GM21825 (cell line): ENCODE measurements around the gene BCR.

Source experiments
- ATAC-seq: cut with Tn5 transposase; IDR thresholded peaks from one replicate; pipeline ENCODE4 v1.9.1; 2021; ENCODE audit warnings: mild to moderate bottlenecking, moderate library complexity; ENCODE audit not compliant: unreplicated experiment

Gene BCR

DNA sequence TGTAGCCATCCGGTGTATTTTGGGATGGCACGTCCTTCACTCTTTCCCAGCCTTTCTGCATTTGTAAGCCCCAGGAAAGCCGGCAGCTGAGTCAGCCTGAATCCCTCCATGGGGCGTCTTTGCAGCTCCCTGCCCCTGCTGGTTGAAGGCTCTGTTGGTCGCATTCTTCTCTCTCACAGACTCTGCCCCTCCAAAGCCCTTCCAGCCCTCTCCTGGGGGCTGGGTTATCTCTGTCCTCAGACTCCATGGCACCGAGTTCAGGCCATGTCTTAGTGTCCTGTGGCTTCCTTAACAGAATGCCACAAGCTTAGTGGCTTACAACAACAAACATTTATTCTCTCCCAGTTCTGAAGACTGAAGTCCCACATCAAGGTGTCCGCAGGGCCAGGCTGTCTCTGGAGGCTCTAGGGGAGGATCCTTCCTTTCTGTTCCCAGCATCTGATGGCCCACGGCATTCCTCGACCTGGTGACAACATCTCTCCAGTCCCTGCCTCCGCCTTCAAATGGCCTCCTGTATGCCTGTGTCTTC, 62.2 kb downstream of the BCR start:
- ATAC-seq = no peak

- no peak for ATAC-seq
These were observed 62.8 kb downstream of the BCR start for GRCh38 chr22:23243006-23243573.

DNA sequence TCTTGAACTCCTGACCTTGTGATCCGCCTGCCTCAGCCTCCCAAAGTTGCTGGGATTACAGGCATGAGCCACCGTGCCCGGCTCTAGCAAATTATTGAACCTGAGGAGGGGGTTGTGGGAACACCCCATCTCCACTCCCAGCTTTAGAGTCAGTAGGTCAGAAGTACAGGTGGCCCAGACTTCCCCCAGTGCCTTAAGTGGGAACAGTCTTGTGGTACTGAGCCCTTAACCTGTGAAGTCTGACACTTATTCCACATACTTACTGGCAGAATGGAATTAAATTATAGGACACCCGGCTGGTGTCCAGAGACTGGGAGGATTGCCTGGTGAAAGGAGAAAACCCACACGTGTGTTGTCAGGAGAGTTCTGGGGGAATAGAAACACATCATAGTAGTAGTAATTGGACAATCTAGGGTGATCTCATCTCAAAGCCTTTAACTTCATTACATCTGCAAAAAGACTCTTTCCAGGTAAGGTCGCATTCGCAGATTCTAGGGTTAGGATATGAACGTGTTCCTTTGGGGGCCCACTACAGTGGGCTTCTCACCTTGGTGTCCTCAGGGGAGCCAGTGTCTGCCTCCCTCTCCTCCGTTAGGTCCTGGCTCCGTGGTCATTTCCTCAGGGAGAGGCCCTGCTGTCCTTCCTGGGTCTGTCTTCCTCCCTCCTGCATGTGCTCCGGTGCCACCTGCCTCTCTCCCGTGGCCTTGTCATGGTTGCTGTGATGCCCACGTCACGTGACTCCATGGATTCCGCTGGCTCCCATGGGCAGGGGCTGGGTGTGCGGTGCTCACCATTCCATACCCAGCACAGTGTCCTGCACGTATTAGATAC, 63.8 kb downstream of the BCR start:
- no peak for ATAC-seq

GRCh38 chr22:23244690-23245044, 64.4 kb downstream of the BCR start:
- ATAC-seq = no peak

- no peak for ATAC-seq
These were observed 64.9 kb downstream of the BCR start for GRCh38 chr22:23245045-23245798.

GRCh38 chr22:23245799-23246136, 65.5 kb downstream of the BCR start:
- ATAC-seq = no peak

DNA sequence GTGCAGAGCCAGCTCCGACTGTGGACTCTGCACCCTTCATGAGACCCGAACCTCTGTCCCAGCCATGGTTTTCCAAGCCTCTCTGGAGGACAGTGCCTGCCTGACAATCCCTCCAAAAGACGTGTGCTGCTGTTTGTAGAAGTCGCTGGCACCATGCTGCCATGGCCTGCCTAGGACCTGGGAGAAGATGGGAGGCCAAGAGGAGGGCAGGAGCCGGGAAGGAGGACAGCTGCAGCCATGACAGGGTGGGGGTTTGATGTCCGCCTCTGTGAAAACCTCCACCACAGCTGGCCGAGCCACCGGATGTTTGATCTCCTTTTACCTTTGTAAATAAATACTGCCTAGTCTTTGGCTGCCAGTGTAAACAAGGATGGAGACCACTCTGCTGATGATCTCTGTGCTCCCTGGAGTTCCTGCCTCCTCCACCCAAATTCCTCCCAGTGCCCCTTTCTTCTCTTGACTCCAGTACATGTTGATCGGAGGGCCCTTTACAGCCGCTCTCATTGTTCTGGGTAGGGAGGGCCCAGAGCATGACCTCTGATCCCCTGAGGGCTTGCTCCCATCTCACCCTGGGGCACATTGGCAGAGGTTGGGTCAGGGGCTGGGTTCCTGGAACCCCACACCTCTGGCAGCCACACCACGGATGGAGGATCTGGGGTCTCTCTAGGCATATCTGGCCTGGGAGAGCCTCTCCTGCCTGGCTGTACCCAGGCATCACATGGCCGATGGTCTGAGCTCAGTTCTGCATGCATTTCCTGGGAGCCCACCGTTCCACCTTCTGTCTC, 66.9 kb downstream of the BCR start:
- no peak for ATAC-seq

GRCh38 chr22:23248583-23248982, 68.3 kb downstream of the BCR start:
- no peak for ATAC-seq

DNA sequence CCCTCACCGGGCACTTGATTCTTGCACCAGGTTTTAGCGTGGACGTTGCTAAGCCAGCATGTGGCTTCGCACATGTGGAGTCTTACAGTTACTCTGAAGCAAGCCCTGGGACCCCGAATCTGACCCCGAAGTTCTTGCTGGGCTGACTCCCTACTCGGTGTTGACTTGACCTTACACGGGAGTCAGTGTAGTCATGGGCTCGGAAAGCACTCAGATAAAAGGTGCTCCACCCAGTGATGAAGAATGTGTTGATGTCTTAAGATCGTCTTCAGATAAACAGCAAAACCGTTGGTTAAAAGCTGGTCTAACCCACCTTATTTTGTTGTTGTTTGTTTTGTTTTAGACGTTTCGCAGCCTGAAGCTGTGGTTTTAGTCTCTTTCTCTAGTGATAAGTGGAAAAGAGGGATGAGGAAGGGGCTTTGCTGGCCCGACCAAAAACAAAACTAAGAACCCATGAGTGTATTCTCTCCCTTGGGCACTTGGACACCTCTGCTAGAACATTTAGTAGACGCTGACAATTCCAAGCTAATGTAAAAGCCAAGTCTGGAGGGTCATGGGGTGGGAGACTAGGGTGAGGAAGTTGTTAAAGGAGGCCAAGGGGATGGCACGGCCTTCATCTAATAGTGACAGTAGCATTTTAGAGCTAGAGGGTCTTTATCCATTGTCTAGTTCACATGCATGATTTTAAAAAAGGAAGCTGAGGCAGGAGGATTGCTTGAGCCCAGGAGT, 69.9 kb downstream of the BCR start:
- no peak for ATAC-seq

DNA sequence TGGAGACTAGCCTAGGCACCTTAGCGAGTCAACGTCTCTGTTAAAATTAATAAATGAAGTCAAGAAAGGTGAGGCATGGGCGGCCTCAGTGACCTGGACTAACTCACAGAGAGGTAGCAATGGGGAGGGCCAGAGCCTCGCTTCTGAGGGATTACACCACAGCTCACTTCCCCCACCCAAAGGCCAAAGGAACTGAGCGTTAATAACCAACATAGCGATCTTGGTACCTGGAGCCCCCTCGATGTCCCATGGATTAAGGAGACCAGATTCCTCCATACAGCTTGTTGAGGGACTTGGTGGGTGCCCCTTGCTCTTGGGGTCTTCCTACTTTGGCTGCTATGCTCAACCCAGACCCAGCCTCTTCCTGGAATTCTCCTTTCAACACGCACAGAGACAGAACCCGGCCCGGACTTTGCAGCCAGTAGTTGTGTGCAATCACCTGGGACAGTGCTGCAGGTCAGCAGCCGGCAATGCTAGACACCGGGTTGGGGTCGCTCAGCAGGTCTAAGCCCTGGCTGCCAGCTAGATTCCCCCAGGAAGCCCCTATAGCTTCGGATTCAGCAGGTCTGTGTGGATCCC, 70.6 kb downstream of the BCR start:
- ATAC-seq = no peak

GRCh38 chr22:23251445-23252093, 71.3 kb downstream of the BCR start:
- ATAC-seq = no peak

GRCh38 chr22:23253475-23254055, 73.3 kb downstream of the BCR start:
- no peak for ATAC-seq

GRCh38 chr22:23255506-23256170, 75.3 kb downstream of the BCR start:
- no peak for ATAC-seq

- ATAC-seq = no peak
These were observed 76.0 kb downstream of the BCR start for GRCh38 chr22:23256171-23256932.

GRCh38 chr22:23256986-23257888, 76.9 kb downstream of the BCR start:
- ATAC-seq = no peak

- ATAC-seq = no peak
These were observed 77.8 kb downstream of the BCR start for GRCh38 chr22:23257889-23258825.
